CD4-positive, alpha-beta T cell treated with Interferon alpha-2 for 1 hour (primary cell): ENCODE measurements around the gene PACS1.
"Not testable (repeated sequence)": the region's sequence is repeated elsewhere in the genome, so short reads cannot be mapped to it uniquely, and the experiment has no call there.

Experiments used
- DNase-seq, 2 donors: peaks; one replicate each; pipeline ENCODE4 v3.0.0-alpha.2; 2020 to 2022

The PACS1 gene

DNA sequence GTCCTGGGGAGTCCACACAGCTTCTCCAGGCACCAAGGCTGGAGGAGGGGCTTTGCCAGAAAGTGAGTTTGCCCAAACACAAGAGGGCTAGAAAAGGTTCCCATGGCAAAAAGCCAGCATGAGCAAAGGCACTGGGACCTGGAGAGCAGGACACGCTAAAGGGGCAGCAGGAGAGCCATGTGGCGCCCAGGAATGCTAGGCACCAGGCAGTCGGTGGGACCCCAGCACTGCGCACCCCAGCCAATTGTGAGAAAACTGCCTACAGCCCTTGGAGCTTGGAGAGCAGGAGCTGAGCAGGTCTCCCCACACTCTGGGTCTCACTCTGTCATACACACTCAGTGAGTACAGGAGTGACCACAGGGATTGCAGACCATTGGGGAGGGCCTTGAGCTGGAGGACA, 193.2 kb downstream of the PACS1 start:
- no peak for DNase-seq

DNA sequence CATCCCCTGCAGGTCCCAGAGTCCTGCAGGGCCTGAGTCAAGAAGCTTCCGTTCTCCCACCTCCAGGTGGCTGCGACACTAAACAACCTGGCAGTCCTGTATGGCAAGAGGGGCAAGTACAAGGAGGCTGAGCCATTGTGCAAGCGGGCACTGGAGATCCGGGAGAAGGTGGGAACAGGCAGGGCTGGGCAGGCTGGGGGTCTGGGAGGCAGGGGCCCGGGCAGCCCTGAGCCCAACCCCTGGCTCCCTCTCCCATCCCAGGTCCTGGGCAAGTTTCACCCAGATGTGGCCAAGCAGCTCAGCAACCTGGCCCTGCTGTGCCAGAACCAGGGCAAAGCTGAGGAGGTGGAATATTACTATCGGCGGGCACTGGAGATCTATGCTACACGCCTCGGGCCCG, 193.7 kb downstream of the PACS1 start:
- no peak for DNase-seq

DNA sequence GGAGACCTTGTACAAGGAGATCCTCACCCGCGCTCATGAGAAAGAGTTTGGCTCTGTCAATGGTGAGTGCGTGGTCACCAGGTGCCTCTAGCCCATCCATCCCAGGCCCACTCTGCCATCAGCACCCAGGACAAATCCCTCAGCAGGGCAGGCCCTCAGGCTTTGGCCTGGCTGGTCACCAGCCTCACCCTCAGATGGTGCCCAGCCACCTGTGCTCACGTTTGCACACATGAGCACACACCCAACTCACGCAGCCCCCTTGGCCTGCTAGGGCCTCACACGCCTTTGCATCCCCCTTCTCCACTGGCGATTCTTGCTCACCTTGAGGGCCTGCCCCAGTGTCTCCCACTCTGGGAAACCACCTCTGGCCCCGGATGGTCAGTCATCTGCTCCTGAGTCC, 194.3 kb downstream of the PACS1 start:
- no peak for DNase-seq

DNA sequence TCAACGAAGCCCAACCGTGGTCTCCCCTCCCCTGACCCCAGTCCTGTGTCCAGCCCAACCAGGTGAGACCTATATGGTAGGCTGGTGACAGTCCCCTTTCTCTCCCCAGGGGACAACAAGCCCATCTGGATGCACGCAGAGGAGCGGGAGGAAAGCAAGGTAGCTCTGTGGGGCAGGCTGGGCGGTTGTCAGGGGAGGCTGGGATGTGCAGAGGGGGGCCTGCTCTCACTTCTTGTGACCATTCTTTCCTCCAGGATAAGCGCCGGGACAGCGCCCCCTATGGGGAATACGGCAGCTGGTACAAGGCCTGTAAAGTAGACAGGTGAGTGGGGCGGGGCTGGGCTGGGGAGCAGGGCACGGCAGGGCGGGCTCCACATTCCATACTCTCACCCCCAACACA, 194.8 kb downstream of the PACS1 start:
- DNase-seq: peak in 1 of 2 donors; percentile 41

DNA sequence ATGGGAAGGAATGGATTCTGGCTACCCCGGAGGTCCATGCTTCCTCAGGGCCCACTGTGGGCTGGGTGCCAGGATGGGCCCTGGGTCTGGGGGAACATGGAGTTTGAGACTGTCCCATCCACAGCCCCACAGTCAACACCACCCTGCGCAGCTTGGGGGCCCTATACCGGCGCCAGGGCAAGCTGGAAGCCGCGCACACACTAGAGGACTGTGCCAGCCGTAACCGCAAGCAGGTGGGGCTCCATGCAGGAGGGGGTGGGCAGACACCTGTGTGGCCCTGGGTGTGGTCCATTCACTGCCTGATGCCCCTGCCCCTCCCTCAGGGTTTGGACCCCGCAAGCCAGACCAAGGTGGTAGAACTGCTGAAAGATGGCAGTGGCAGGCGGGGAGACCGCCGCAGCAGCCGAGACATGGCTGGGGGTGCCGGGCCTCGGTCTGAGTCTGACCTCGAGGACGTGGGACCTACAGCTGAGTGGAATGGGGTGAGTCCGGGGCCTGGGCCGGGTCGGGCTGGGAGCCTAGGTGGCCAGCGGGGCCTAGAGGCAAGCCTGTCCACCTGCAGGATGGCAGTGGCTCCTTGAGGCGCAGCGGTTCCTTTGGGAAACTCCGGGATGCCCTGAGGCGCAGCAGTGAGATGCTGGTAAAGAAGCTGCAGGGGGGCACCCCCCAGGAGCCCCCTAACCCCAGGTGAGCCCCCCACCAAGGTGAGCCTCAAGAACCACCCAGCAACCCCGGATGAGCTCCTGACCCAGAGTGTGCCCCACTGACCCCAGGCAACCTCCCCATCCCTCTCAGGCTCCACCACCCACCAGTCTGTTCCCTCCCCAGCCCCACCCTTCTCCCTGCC, 195.7 kb downstream of the PACS1 start:
- no peak for DNase-seq

DNA sequence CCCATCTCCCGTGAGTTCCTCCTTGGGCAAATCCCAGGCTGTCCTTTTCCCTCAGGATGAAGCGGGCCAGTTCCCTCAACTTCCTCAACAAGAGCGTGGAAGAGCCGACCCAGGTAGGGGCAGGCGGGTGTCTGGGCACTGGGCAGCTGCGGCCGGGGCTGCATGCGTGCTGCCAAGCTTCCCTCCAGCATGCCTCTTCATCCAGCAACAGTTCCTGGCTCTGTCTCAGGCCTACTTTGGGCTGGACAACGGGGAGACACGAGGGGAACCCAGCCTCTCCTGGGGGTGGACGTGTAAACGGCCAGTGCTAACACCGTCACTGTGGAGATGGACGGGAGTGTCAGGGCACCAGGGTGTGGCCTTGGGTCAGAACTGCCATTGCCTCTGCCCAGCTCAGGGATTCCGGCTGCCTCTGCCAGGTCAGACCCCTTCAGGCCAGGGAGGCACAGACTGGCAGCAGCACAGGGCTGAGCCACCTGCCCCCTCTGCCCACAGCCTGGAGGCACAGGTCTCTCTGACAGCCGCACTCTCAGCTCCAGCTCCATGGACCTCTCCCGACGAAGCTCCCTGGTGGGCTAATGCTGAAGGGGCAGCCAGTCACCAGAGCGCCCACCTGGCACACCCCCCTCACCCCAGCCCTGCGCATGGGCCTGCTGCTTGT, 196.4 kb downstream of the PACS1 start:
- no peak for DNase-seq

DNA sequence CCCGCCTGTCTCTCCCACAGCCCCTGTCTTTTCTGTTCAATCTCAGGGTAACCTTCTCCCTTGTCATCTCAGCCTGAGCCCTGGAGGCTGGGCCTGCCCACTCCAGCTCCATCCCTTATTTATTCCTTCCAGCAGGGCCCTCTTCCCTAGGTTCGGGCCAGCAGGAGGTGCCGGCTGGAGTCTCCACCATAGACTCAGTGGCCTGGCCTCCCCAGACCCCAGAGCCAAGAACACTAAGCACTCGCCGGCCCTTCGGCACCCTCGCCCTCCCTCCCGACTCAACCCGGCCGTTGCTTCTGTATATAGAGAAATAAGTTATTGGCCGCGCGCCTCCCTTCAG, 196.9 kb downstream of the PACS1 start:
- DNase-seq: no peak

DNA sequence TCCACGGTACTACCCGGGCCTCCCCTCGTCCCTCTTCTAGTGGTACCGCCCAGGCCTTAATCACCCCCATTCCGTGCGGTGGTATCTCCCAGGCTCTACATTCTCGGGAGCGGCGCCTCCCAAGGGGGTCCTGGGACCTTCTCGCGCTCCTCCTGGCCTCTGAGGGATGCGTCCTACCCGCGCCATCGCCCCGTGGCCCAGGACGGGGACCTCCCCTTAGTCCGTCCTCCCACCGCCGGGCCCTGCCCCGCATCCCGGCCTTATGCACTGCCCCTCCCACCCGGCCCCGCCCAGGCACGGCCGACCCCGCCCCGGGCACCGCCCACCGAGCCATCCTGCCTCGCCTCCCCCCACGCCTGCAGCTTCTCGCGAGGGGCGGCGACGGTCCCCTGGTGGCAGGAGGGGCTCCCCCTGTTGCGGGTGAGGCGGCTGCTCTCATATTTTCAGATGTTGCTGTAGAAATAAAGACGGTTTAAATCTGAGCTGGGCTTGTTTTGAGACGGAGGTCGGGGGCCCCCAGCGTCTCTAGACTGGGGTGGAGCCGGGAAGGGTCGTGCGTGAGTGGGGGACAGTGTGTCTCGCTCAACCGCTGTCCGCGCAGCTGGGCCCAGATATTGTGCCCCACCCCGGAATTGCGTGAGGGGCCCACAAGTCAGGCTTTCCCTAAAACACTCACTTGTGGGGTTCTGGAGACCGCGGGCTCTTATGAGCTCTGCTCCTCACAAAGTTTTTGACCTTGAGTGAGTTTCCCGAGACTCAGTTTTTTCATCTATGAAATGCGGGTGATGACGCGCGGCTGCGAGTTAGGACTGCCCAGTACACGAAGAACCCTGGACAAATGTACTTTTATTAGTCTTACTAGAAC, 197.5 kb downstream of the PACS1 start:
- DNase-seq: peak; percentile 86 to 91

DNA sequence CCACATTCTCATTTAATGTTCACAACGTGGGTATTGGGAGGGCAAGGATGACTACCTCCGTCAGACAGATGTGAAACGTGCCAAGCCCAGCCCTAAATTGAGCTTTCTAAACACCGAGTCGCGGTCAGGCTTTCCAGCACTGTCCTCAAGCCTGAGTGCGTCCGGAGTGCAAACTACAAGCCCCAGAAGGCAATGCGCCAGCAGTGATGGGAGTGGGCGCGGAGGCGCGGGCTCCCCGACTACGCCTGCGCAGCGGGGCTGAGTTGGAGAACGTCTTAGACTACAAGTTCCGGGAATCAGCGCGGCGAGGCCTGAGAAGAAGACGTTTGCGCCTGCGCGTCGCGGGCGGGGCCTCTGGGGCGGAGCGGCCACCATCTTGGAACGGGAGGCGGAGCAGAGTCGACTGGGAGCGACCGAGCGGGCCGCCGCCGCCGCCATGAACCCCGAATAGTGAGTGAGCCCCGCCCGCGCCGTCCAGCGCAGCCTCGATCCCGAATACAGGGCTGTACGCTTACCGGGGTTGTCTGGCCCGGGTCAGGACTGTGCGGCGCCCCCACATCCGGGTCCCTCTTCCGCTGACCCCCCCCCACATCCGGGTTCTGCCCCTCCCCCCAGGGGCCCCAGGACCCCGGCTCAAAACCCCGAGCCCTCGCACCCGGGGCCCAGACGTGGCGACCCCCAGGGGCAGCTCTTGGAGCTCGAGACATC, 198.3 kb downstream of the PACS1 start, which contains the start of gene RAB1B:
Gene RAB1B, plus strand, starts transcription at position 396 of the 708 bp plus-strand sequence. Its CDS starts 41 bp downstream, at position 437.
- DNase-seq: peak; percentile 100

DNA sequence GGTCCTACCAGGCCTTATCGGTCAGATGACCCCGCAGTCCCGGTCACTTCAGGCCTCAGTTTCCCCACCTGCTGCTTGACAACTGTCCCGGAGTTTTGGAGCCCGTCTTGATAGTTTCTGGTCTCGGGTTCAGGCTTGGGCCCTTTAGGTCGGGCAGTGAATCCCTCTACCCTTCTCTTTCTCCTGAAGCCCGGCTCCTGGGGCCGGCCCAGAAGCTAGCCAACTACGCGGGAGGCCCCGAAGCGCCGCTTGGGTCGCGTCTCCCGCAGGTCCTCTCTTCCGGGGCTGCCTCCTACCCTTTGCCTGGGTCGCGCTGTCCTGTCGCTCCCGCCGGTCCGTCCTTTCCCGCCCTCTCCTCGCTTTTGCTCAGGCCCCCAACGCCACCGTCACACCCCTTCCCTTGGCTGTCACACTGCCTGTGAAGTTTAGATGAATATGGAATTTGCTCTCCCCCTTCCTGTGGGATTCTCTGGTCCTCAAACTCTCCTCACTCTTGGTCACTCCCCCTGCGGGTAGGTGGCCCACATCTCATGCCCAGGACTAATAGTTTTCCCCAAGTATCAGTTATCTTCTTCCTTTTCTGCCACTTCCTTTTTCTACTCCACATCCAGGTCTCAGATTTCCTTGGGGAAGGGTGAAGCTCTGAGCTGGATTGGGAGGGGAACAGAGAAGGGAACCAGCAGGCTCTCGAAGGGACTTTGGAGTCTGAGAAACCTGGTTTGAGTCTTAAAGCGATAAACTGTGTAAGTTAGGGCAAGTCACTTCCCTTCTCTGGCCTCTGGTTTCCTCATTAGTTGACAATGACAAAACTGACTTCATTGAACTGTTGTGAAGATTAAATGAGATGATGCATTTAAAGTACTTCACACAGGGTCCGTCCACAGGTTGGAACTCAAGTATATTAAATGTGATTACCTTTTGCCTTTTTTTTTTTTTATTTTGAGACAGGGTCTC, 199.2 kb downstream of the PACS1 start:
- DNase-seq: no peak

DNA sequence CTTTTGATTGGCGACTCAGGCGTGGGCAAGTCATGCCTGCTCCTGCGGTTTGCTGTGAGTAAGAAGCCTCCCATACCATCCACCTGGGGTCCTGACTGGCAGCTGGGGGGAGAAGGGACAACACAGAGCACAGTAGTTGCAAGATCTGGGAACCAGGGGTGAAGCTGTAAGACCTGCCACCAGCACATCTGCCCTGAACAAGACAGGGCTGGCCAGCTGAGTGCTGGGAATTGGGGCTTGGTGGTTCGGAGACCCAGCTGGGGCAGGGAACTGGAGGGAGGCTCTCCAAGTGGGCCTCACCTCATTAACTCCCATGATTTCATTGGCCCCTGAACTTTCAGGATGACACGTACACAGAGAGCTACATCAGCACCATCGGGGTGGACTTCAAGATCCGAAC, 201.7 kb downstream of the PACS1 start:
- DNase-seq: no peak

DNA sequence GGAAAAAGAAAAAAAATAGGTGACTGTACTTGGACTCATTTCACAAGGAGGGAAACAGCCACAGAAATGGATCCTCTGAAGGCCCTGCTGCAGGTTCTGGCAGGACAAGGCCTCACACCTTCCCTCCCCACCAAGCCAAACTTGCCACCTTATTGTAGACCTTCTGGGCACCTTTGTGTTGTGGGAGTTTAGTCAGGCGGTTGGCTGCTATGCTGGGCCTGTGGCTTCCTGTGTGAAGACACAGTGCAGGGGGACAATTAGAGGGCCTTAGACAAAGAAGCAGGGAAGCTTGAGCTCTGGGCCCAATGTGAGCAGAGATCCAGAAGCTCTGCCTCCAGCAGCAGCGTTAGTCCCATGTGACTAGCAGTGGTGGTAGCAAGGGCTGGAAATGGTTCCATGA, 202.5 kb downstream of the PACS1 start:
- DNase-seq: peak; percentile 22 to 58

DNA sequence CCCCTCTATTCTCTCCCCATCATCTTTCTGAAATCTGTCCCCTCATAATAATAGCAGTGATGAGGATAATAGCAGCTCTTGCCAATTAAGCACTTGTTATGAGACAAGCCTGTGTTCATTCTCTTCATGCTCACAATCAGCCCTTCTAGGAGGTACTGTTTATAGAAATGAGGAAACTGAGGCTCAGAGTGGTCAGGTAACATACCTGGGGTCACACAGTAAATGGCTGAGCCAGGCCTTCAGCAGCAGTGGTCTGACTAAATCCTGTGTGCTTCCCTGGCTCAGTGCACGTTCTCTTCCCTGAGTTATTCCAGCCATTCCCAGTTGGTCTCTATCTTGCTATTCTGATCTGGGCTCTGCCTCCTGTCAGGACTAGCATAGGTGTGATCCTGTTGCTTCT, 204.1 kb downstream of the PACS1 start:
- DNase-seq: no peak

DNA sequence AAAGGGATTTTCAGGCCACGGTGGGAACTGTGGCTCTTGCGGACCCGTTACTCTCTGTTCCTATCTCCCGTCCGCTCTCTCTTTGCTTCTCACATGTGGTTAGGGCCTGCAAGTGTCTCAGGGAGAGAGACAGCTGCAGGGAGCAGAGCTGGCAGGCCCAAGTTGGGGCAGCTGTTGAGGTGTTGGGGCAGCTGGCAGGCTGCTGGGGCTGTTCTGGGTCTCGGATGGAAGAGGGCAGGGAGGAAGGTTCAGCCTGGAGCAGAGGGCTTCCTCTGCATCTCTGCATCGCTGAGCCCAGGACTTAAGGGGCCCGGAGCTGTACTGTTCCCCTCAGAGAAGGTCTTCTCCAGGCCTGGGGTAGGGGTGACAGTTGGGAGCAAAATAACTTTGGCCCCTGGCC, 205.3 kb downstream of the PACS1 start:
- no peak for DNase-seq

DNA sequence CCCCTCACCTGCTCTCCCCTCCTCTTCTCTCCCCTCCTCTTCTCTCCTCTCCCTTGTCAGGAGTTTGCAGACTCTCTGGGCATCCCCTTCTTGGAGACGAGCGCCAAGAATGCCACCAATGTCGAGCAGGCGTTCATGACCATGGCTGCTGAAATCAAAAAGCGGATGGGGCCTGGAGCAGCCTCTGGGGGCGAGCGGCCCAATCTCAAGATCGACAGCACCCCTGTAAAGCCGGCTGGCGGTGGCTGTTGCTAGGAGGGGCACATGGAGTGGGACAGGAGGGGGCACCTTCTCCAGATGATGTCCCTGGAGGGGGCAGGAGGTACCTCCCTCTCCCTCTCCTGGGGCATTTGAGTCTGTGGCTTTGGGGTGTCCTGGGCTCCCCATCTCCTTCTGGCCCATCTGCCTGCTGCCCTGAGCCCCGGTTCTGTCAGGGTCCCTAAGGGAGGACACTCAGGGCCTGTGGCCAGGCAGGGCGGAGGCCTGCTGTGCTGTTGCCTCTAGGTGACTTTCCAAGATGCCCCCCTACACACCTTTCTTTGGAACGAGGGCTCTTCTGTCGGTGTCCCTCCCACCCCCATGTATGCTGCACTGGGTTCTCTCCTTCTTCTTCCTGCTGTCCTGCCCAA, 206.0 kb downstream of the PACS1 start:
- DNase-seq: no peak

DNA sequence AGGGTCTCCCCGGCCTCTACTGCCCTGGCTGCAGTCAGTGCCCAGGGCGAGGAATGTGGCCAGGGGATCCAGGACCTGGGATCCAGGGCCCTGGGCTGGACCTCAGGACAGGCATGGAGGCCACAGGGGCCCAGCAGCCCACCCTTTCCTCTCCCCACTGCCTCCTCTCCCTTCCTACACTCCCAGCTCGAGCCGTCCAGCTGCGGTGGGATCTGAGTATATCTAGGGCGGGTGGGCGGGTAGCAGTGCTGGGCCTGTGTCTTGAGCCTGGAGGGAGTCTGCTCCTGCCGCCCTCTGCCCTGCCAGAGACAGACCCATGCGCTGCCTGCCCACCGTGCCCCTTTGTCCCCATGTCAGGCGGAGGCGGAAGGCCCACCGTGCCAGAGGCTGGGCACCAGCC, 206.5 kb downstream of the PACS1 start:
- DNase-seq: not testable (repeated sequence)

DNA sequence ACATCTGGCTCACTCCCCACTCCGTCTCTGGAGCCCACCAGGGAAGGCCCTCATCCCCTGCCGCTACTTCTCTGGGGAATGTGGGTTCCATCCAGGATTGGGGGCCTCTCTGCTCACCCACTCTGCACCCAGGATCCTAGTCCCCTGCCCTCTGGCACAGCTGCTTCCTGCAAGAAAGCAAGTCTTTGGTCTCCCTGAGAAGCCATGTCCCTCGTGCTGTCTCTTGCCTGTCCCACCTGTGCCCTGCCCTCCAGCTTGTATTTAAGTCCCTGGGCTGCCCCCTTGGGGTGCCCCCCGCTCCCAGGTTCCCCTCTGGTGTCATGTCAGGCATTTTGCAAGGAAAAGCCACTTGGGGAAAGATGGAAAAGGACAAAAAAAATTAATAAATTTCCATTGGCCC, 207.0 kb downstream of the PACS1 start:
- DNase-seq: not testable (repeated sequence)

DNA sequence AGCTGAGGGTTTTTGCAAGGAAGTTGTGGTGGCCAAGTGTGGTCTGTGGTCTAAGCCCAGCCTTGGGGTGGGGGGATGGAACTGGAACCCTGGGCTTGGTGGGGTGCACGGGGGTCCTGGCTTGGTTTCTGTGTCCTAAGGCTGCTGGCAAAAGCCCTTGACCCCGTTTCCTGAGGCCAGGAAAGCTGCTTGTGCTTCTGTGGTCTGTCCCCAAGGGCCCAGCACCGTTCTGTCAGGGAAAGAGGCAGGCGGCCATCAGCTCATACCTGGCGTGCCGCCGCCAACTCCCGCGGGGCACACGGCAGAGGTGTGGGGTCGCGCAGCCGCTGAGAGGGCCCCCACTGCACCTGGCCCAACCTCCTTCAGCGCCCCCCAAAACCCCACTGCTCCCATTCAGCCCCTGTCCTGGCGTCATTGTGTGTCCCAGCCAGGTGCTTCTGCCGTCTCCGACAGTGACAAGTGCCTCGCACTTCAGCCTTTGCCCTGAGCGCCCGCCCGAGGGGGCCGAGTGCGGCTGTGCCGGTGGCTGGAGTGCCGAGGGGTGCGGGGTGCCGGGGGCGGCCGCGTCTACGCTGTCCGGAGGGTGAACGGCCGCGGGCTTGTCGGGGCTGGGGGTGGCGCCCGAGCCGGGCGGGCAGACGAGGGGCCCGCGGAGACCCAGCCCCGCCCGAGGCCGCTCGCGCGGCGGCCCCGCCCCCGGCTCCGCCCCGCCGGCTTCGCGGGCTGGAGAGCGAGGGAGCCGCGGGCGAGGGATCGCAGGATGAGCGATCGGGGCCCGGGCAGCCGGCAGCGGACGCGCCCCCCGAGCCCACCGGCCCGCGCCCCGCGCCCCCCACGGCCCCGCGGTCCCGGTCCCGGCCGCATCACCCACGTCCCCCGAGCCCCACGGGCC, 207.6 kb downstream of the PACS1 start, which contains the start of gene CNIH2:
Gene CNIH2, plus strand, starts transcription at position 705 of the 892 bp plus-strand sequence. CDS start 282 bp downstream, outside the sequence.
- peak; percentile 16 to 60 for DNase-seq

DNA sequence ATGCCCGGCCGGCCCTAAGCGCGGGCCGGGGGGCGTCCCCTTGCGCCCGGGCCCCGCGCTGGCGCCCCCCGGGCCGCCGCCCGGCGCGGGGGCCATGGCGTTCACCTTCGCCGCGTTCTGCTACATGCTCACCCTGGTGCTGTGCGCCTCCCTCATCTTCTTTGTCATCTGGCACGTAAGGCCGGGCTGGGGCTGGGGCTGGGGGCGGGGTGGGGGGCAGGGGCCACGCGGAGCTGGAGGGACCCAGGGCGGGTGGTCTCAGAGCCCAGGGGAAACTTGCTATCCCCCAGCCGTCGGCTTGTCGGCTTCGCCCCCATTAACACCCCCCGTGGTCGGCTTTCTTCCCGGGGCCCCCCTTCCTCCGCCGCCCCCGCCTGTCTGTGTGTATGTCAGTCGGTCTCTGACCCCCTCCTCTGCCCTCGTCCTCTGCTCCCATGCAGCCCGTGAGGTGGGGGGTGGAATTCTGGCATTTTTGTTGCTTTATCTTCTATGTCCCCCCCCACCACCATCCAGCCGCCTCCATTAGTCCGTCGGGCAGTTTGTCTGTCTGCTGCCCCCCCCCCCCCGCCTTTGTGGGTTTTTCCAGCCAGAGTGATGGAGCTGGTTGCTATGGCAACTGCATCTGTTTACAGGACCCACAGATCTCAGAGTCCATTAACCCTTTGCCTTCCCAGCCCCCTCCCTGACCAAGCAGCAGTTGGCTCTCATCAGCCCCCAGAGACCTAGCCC, 208.5 kb downstream of the PACS1 start:
- peak; percentile 39 to 65 for DNase-seq
